ENCODE results near the gene INSYN2B. TPM values are rescaled to one million over a fixed set of nuclear protein-coding genes. Genes with fewer than 3 reads are reported as not detected.
"Not testable (repeated sequence)": the region's sequence is repeated elsewhere in the genome, so short reads cannot be mapped to it uniquely, and the experiment has no call there.

The INSYN2B gene
- total RNA-seq, 3 donors from 2014 or later: not detected

DNA sequence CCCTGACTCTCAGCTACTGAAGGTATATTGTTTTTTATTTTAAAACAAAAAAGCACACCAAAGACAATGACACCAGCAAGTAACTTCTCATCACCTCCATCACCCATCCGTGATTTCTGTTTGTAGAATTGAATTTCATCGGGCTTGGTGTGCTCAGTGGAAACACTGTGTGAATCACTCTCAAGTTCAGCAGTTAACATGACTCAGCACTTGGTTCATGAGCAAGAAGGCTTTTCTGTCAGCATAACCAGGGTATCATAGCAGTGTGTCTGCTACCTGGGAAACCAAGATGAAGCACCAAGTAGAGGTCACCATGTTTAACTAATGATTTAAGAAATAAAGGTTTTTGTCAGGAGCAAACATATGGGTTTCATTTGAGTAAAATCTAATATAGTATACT is 123.7 kb downstream of the INSYN2B start:
- peaks cover 25% of the 10 kb centered on the region for H3K4me1 Mint-ChIP-seq (ENCODE audit: low read depth)
- peaks cover 52% of the 10 kb centered on the region for H3K36me3 Mint-ChIP-seq (ENCODE audit: insufficient read depth)
- no peak for DNase-seq
- H3K27me3 Mint-ChIP-seq (ENCODE audit: low read depth): no peaks in the 10 kb centered on the region
- H3K4me3 Mint-ChIP-seq: no peak overlapping the region
- peak in 1 of 2 donors; percentile 59 for ATAC-seq
- H3K9me3 Mint-ChIP-seq: peaks cover 7% of the 10 kb centered on the region

DNA sequence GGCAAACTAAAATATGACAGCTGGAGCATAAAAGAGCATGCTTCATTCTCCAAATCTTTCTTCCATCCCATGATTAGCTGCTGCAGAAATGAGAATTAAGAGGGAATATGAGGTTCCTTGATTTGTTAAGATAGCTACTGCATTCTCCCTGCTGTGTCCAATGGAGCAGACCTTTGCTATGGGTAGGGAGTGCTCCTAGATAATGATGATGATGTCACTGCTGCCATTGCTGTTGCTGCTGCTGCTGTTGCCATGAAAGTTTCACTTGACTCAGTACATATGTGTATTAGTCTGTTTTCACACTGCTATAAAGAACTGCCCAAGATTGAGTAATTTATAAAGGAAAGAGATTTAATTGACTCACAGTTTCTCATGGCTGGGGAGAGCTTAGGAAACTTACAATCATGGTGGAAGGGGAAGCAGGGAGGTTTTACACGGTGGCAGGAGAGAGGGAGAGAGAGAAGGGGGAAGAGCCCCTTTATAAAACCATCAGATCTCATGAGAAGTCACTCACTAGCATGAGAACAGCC is 128.9 kb downstream of the INSYN2B start:
- DNase-seq: no peak
- H3K4me3 Mint-ChIP-seq: no peak overlapping the region
- no peaks in the 10 kb centered on the region for H3K27me3 Mint-ChIP-seq (ENCODE audit: low read depth)
- H3K36me3 Mint-ChIP-seq (ENCODE audit: insufficient read depth): peaks cover 80% of the 10 kb centered on the region
- peaks cover 35% of the 10 kb centered on the region for H3K9me3 Mint-ChIP-seq
- peaks cover 11% of the 10 kb centered on the region for H3K4me1 Mint-ChIP-seq (ENCODE audit: low read depth)
- ATAC-seq: no peak

DNA sequence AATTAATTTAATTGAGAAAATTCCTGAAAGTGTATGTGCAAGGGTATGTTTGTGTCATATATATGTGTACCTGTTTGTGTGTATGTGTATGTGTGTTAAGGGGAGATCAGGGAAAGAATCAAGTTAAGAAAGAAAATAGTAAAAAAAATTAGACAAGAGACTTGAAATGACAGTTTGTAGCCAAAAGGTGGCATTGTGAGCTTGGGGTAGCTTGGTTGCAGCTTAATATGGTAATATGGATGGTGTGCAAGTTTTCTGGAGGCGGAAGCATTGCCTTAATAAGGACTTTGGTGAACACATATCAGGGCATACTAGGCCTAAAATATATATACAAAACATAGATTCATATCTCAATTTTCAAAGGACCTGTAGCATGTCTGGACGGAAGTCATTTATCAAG is 129.9 kb downstream of the INSYN2B start:
- Mint-ChIP-seq H3K4me1 (ENCODE audit: low read depth) (peaks cover 5% of the 10 kb centered on the region), H3K9me3 (peaks cover 35% of the 10 kb centered on the region), H3K27me3 (ENCODE audit: low read depth) (no peaks in the 10 kb centered on the region), H3K4me3 (no peak overlapping the region), H3K36me3 (ENCODE audit: insufficient read depth) (peaks cover 79% of the 10 kb centered on the region)
- ATAC-seq (no peak), DNase-seq (no peak)

DNA sequence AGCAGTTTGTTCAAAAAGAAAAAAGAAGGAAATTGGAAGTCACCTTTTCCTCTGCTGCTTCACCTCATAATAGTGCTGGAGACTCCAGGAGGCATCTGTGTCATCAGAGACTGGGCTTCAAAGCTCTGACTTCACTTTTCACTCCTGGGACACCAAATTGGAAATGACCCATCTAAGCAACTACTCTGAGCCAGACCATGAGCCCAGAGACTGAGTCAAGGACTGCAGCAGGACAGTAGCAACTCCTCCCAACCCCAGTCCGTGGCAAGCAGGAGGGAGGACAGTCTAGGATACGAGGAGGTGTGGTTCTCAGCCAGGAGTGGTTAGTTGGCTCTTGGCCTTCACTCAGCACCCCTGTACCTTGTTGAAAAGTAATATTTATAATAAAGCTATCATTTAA is 131.5 kb downstream of the INSYN2B start:
- ATAC-seq: no peak

DNA sequence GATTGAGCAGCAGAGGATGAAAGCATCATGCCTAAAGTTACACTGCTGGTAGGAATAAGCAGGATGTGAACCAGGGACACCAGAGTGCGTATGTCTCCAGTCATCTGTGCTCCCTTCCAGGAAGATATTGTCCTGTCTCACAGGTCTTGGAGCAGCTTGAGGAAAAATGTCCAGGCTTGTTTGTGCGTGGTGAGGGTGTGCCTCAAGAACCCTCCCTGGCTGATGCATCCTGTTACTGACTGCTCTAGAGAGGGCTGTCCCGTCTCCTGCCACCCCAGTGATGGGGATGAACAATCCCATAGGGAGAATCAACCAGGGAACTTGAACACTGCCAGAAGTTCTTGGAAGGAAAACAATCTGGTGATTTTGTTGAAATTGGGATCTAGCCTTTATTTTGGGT is 132.0 kb downstream of the INSYN2B start:
- Mint-ChIP-seq H3K36me3 (ENCODE audit: insufficient read depth) (peaks cover 82% of the 10 kb centered on the region), H3K4me1 (ENCODE audit: low read depth) (peaks cover 3% of the 10 kb centered on the region), H3K27me3 (ENCODE audit: low read depth) (no peaks in the 10 kb centered on the region), H3K4me3 (no peak overlapping the region), H3K9me3 (peaks cover 35% of the 10 kb centered on the region)
- no peak for DNase-seq
- ATAC-seq: no peak

More for the DNA sequence above, 131.5 kb downstream of the INSYN2B start:
- Mint-ChIP-seq H3K4me3 (no peak overlapping the region), H3K4me1 (ENCODE audit: low read depth) (peaks cover 3% of the 10 kb centered on the region), H3K9me3 (peaks cover 35% of the 10 kb centered on the region), H3K36me3 (ENCODE audit: insufficient read depth) (peaks cover 82% of the 10 kb centered on the region), H3K27me3 (ENCODE audit: low read depth) (no peaks in the 10 kb centered on the region)
- no peak for DNase-seq

DNA sequence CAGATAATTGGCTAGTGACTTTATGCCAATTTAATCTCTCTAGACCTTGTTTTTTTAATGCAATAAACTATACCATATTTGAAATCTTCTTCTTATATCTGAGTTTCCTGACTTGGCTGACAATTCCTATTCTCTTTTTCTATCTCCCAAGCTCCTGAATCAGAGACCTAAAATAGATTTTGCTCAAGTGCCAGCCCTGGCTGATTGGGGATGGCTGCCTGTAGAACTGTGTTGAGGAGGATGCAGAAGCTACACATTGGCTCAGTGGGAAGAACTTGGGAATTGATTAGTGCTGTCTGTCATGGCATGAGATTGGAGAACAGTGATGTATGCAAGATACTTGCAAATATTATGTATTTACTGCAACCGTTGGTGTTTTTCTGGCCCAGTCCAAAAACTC is 132.8 kb downstream of the INSYN2B start:
- DNase-seq (no peak), ATAC-seq (no peak)
- peaks cover 81% of the 10 kb centered on the region for H3K36me3 Mint-ChIP-seq (ENCODE audit: insufficient read depth)
- H3K4me3 Mint-ChIP-seq: no peak overlapping the region
- peaks cover 3% of the 10 kb centered on the region for H3K4me1 Mint-ChIP-seq (ENCODE audit: low read depth)
- H3K9me3 Mint-ChIP-seq: peaks cover 35% of the 10 kb centered on the region
- no peaks in the 10 kb centered on the region for H3K27me3 Mint-ChIP-seq (ENCODE audit: low read depth)

DNA sequence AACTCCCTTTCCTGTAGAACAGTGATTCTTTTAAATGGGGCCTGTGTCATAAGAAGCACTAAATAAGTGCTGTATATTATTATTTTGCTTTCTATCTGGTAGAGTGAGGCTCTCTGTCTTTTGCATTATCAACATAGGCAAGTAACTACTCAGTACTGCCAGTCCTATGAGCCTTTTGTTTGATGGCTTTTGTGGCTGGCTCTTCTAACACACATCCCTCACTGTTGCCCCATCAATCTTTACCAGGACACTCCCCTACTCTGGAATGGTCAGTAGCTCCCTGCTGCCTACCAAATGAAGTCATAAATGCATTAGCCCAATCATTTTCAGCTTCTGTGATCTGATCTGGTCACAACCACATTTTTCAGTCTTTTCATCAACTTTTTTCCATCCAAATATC is 137.6 kb downstream of the INSYN2B start:
- no peak for ATAC-seq
- no peaks in the 10 kb centered on the region for H3K27me3 Mint-ChIP-seq (ENCODE audit: low read depth)
- no peak overlapping the region for H3K4me3 Mint-ChIP-seq
- peaks cover 3% of the 10 kb centered on the region for H3K4me1 Mint-ChIP-seq (ENCODE audit: low read depth)
- peaks cover 3% of the 10 kb centered on the region for H3K9me3 Mint-ChIP-seq
- no peak for DNase-seq
- H3K36me3 Mint-ChIP-seq (ENCODE audit: insufficient read depth): peaks cover 80% of the 10 kb centered on the region

DNA sequence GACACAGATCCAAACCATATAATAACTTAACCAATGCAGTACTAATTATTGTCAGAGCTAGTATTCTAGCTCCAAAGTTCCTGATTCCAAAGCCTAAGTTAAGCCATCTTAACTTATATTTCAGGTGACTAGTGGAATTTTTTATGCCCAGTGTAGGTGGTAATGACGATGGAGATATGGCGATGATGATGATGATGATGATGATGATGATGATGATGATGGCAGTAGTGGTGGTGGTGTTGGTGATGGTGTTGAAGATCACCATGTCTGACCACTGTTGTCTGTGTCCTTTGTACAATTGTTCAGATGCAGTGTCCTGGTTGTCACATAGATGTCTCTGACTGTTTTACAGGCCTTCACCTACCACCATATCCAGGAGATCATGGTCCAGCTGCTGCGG is 139.9 kb downstream of the INSYN2B start:
- Mint-ChIP-seq H3K36me3 (ENCODE audit: insufficient read depth) (peaks cover 73% of the 10 kb centered on the region), H3K27me3 (ENCODE audit: low read depth) (no peaks in the 10 kb centered on the region), H3K9me3 (no peaks in the 10 kb centered on the region), H3K4me1 (ENCODE audit: low read depth) (peaks cover 3% of the 10 kb centered on the region), H3K4me3 (no peak overlapping the region)
- DNase-seq: no peak
- ATAC-seq: no peak

DNA sequence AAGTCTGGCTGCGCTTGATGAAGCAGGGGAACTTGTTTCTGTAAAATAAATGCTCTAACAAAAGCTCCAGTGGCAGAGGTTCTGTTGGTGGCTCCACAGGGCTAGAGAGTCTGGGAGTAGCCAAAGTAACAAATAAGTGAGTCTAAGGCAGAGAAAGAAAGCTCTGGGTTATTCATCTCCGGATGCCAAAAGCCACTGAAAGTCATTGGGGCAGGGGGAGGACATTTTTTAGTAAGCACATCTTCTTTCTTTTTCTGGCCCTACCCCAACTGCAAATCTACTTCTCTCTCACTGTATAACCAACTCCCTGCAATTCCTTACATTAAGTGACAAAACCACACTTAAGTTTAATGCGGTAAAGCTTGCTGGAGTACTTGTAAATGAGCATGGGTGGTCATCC is 141.6 kb downstream of the INSYN2B start:
- DNase-seq (no peak), ATAC-seq (peak; percentile 40 to 41)
- Mint-ChIP-seq H3K4me1 (ENCODE audit: low read depth) (peaks cover 8% of the 10 kb centered on the region), H3K36me3 (ENCODE audit: insufficient read depth) (peaks cover 62% of the 10 kb centered on the region), H3K9me3 (no peaks in the 10 kb centered on the region), H3K4me3 (no peak overlapping the region), H3K27me3 (ENCODE audit: low read depth) (no peaks in the 10 kb centered on the region)

DNA sequence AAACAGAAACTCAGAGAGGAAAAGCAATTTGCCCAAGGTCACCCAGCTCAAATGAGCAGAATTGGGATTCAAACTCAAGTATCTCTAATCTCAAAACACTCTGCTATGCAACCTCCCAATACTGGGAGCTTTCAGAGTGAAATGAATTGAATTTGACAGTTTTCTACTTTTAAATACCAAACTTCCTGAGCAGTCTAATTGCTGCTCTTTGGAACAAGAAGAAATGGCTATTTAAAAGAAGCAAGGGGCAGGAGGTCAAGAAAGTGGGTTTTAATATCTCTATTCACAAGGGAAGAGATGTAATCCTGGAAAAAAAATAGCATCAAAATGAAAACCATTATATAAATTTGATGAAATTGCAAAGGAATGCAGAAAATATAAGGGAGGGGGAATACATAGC is 142.6 kb downstream of the INSYN2B start:
- DNase-seq (no peak), ATAC-seq (no peak)
- Mint-ChIP-seq H3K4me1 (ENCODE audit: low read depth) (peaks cover 8% of the 10 kb centered on the region), H3K27me3 (ENCODE audit: low read depth) (no peaks in the 10 kb centered on the region), H3K36me3 (ENCODE audit: insufficient read depth) (peaks cover 61% of the 10 kb centered on the region), H3K9me3 (no peaks in the 10 kb centered on the region), H3K4me3 (no peak overlapping the region)

DNA sequence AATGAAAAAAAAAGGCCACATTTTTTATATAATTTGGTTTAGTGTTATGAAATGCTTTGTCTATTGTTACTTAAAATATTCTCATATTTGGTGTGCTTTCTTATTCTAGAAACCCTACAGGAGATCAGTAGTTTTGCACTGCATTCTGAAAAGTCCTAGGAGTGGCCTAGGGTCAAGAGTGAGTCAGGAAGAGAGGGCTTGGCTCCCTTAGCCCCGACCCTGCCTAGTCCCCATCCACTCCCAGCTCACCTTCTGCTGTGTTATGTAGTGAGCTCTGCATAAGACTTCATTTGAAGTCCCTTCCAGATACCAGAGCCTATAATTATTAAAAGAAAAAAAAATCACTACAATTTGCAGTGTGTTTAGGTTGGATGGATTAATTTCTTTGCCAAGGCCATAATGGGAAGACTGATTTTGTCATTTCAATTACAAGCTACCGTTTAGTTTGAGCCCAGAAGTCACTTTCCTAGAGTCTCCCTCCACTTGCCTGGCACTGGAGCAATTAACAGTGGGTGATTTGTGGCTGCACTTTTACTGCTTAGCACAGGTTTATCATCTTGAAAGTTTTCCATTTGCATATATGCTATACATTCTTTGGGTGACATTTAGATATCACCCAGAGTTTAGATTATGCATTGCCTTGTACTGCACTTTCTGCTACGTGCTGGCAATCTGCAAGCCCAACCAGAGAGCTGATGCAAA is 143.3 kb downstream of the INSYN2B start:
- no peaks in the 10 kb centered on the region for H3K9me3 Mint-ChIP-seq
- H3K4me1 Mint-ChIP-seq (ENCODE audit: low read depth): peaks cover 8% of the 10 kb centered on the region
- H3K4me3 Mint-ChIP-seq: no peak overlapping the region
- peaks cover 57% of the 10 kb centered on the region for H3K36me3 Mint-ChIP-seq (ENCODE audit: insufficient read depth)
- DNase-seq (no peak), ATAC-seq (no peak)
- H3K27me3 Mint-ChIP-seq (ENCODE audit: low read depth): no peaks in the 10 kb centered on the region

DNA sequence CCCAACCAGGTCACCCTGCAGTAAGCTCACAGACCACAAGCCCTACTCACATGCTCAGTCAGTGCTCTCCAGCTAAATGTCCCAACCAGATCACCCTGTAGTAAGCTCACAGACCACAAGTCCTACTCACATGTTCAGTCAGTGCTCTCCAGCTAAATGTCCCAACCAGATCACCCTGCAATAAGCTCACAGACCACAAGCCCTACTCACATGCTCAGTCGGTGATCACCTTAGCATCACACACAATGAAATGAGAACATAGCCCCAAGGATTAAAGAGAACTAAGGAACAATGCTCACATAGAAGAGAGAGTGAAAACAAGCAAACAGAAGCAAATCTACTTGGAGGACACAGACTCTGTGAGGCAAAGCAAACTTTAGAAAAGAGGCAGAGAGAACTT is 145.8 kb downstream of the INSYN2B start:
- not testable (repeated sequence) for DNase-seq; H3K4me3 Mint-ChIP-seq; ATAC-seq; H3K9me3 Mint-ChIP-seq; H3K4me1 Mint-ChIP-seq (ENCODE audit: low read depth); H3K27me3 Mint-ChIP-seq (ENCODE audit: low read depth)
- H3K36me3 Mint-ChIP-seq (ENCODE audit: insufficient read depth): peaks cover 39% of the 10 kb centered on the region

DNA sequence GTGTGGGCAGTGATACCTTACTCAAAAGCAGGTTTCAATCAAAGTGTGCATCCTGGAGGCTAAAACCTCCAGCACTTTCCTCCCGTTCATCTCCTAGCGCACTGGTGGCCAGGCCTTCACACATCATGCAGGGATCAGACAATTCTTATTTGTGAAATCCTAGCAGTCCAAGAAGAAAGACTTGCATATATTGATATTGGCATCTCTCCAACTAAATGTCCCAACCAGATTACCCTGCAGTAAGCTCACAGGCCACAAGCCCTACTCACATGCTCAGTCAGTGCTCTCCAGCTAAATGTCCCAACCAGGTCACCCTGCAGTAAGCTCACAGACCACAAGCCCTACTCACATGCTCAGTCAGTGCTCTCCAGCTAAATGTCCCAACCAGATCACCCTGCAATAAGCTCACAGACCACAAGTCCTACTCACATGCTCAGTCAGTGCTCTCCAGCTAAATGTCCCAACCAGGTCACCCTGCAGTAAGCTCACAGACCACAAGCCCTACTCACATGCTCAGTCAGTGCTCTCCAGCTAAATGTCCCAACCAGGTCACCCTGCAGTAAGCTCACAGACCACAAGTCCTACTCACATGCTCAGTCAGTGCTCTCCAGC is 146.5 kb downstream of the INSYN2B start:
- not testable (repeated sequence) for H3K4me3 Mint-ChIP-seq; H3K4me1 Mint-ChIP-seq (ENCODE audit: low read depth); H3K27me3 Mint-ChIP-seq (ENCODE audit: low read depth); ATAC-seq; DNase-seq; H3K9me3 Mint-ChIP-seq
- peaks cover 35% of the 10 kb centered on the region for H3K36me3 Mint-ChIP-seq (ENCODE audit: insufficient read depth)

DNA sequence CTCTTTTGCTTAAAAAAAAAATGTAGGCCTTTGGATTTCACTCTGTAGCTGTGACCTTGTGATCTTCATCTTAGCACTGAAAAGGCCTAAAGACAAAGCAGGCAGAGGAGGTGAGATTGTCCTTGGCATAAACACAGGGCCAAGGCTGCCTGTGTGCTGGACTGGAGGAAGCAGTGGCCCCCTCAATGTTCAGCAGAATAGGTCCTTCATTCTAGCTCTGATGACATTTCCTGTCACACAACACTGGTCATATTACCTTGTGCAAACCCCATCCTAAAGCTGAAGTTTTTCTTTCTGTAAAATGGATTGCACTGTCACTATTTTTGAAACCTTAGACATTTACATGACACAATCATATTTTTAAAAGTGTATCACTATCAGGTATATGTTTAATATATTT is 147.4 kb downstream of the INSYN2B start:
- ATAC-seq: no peak
- Mint-ChIP-seq H3K4me3 (no peak overlapping the region), H3K9me3 (no peaks in the 10 kb centered on the region), H3K27me3 (ENCODE audit: low read depth) (no peaks in the 10 kb centered on the region), H3K4me1 (ENCODE audit: low read depth) (peaks cover 13% of the 10 kb centered on the region), H3K36me3 (ENCODE audit: insufficient read depth) (peaks cover 32% of the 10 kb centered on the region)
- DNase-seq: no peak

DNA sequence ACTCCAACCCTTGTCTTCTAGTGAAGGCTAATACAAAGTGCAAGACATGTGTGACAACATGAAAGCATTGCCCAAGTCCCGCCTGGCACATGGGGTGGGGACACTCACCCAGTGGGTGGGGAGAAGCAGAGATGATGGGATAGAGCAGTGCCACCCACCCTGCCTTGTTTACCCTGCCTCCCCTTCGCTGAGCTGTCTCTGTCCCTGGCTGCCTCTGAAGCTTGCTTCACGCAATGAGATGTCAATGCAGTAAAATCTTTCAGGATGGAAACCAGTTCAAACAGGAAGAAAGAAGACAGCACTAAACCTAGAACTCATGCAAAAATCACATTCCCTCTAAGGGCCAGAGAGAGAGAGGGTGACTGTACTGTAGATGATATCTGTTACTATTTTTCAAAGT is 148.0 kb downstream of the INSYN2B start:
- Mint-ChIP-seq H3K27me3 (ENCODE audit: low read depth) (no peaks in the 10 kb centered on the region), H3K4me3 (no peak overlapping the region), H3K36me3 (ENCODE audit: insufficient read depth) (peaks cover 32% of the 10 kb centered on the region), H3K9me3 (no peaks in the 10 kb centered on the region), H3K4me1 (ENCODE audit: low read depth) (peaks cover 14% of the 10 kb centered on the region)
- ATAC-seq (no peak), DNase-seq (no peak)

All from activated T-cell treated with anti-CD3 and anti-CD28 coated beads, Interleukin-2, amount 50 U/mL, for 4 hours (primary cell).